HEK293 (cell line): Measurements from ENCODE around the gene PLXNA2.

Experiments
- CTCF ChIA-PET: fragments of 350-600 bp; formaldehyde crosslinking; extraction: SDS; loops from one replicate; lab custom pipeline; 2021; ENCODE audit warnings: antibody characterized with exemption; lab: Yijun Ruan, JAX
- POLR2A ChIA-PET: fragments of 300-600 bp; formaldehyde crosslinking; extraction: SDS; loops from one replicate; lab custom pipeline; 2020; ENCODE audit warnings: antibody characterized with exemption, inconsistent platforms; lab: Yijun Ruan, JAX
- H3K27ac ChIP-seq: fragments of 200-500 bp; sonication (Bioruptor generic); 2 replicates; pipeline ENCODE4 v1.5.1; 2014; ENCODE audit warnings: low read depth, low read length, control low read depth, inconsistent platforms; ENCODE audit errors: extremely low read depth
- H3K36me3 ChIP-seq, 2 experiments: fragments of 200-500 bp in 1 of 2; sonication (Bioruptor generic) in 1 of 2; 1 replicate in 1 of 2; 2 replicates in 1 of 2; pipeline ENCODE4 v1.5.1; 2014 to 2017; ENCODE audit warnings: inconsistent platforms in 2 of 2, low read length in 2 of 2; ENCODE audit not compliant: control insufficient read depth in 2 of 2, insufficient read depth in 1 of 2
- H3K4me1 ChIP-seq: fragments of 200-500 bp; sonication (Bioruptor generic); 2 replicates; pipeline ENCODE4 v1.5.1; 2014; ENCODE audit warnings: mild to moderate bottlenecking, low read length, inconsistent platforms; ENCODE audit not compliant: control insufficient read depth, insufficient read depth
- H3K4me3 ChIP-seq: 2 replicates; pipeline ENCODE4 v1.5.1; 2011; ENCODE audit warnings: low read depth, mild to moderate bottlenecking, control low read depth, low read length, moderate library complexity
- H3K9me3 ChIP-seq: fragments of 200-500 bp; sonication (Bioruptor generic); 2 replicates; pipeline ENCODE4 v1.5.1; 2014; ENCODE audit warnings: low read depth, low read length, inconsistent platforms; ENCODE audit not compliant: control insufficient read depth, insufficient read depth
- REPIN1 ChIP-seq: fragments of 450-650 bp; formaldehyde crosslinking; IDR thresholded peaks from 2 replicates; pipeline ENCODE4 v1.5.1; 2017; ENCODE audit warnings: missing biosample characterization, missing genetic modification characterization, low read depth
- SETDB1 ChIP-seq: IDR thresholded peaks from one replicate; pipeline ENCODE4 v1.6.1; 2017; ENCODE audit warnings: mild to moderate bottlenecking, low read length, moderate library complexity, mixed read lengths; ENCODE audit not compliant: insufficient read length
- ZBTB20 ChIP-seq: fragments of 450-650 bp; formaldehyde crosslinking; IDR thresholded peaks from 2 replicates; pipeline ENCODE4 v1.5.1; 2016; ENCODE audit warnings: missing biosample characterization, missing genetic modification characterization
- ZBTB48 ChIP-seq: fragments of 450-650 bp; formaldehyde crosslinking; IDR thresholded peaks from 2 replicates; pipeline ENCODE4 v1.5.1; 2016; ENCODE audit warnings: missing biosample characterization, missing genetic modification characterization
- ZBTB6 ChIP-seq: fragments of 450-650 bp; formaldehyde crosslinking; IDR thresholded peaks from 2 replicates; pipeline ENCODE4 v1.5.1; 2017; ENCODE audit warnings: missing biosample characterization, missing genetic modification characterization
- ZEB2 ChIP-seq: fragments of 450-650 bp; formaldehyde crosslinking; IDR thresholded peaks from 2 replicates; pipeline ENCODE4 v1.5.1; 2016; ENCODE audit warnings: missing biosample characterization, missing genetic modification characterization
- ZFP3 ChIP-seq: fragments of 450-650 bp; formaldehyde crosslinking; IDR thresholded peaks from 2 replicates; pipeline ENCODE4 v1.5.1; 2016; ENCODE audit warnings: low read depth, missing biosample characterization, missing genetic modification characterization
- ZNF138 ChIP-seq: fragments of 450-650 bp; formaldehyde crosslinking; IDR thresholded peaks from 2 replicates; pipeline ENCODE4 v1.5.1; 2016; ENCODE audit warnings: missing biosample characterization, missing genetic modification characterization, borderline replicate concordance
- ZNF140 ChIP-seq: fragments of 450-650 bp; formaldehyde crosslinking; IDR thresholded peaks from 2 replicates; pipeline ENCODE4 v1.5.1; 2016; ENCODE audit warnings: missing biosample characterization, missing genetic modification characterization
- ZNF274 ChIP-seq, 2 experiments: fragments of 200-500 bp in 1 of 2; fragments of 450-650 bp in 1 of 2; sonication (Bioruptor generic) in 1 of 2; formaldehyde crosslinking in 1 of 2; IDR thresholded peaks; 2 replicates each; pipeline versions ENCODE4 v1.5.1 to v1.6.1; 2014 to 2016; ENCODE audit warnings: borderline replicate concordance in 1 of 2, inconsistent platforms in 1 of 2, low read length in 1 of 2, missing biosample characterization in 1 of 2, missing genetic modification characterization in 1 of 2
- ZNF311 ChIP-seq: fragments of 450-650 bp; formaldehyde crosslinking; IDR thresholded peaks from 2 replicates; pipeline ENCODE4 v1.5.1; 2017; ENCODE audit warnings: missing biosample characterization, missing genetic modification characterization, borderline replicate concordance
- ZNF404 ChIP-seq: fragments of 450-650 bp; formaldehyde crosslinking; IDR thresholded peaks from 2 replicates; pipeline ENCODE4 v1.5.1; 2017; ENCODE audit warnings: missing biosample characterization, missing genetic modification characterization
- ZNF548 ChIP-seq: fragments of 450-650 bp; formaldehyde crosslinking; IDR thresholded peaks from 2 replicates; pipeline ENCODE4 v1.5.1; 2016; ENCODE audit warnings: missing biosample characterization, missing genetic modification characterization
- ZNF585B ChIP-seq: fragments of 450-650 bp; formaldehyde crosslinking; IDR thresholded peaks from 2 replicates; pipeline ENCODE4 v1.5.1; 2016; ENCODE audit warnings: missing biosample characterization, missing genetic modification characterization
- ZNF768 ChIP-seq: fragments of 450-650 bp; formaldehyde crosslinking; IDR thresholded peaks from 2 replicates; pipeline ENCODE4 v1.5.1; 2018; ENCODE audit warnings: missing biosample characterization, mild to moderate bottlenecking, missing genetic modification characterization
- ZNF830 ChIP-seq: fragments of 450-650 bp; IDR thresholded peaks from 2 replicates; pipeline ENCODE4 v1.5.0; 2018; ENCODE audit warnings: missing biosample characterization, missing genetic modification characterization, low read depth, mild to moderate bottlenecking, moderate library complexity
- ZNF837 ChIP-seq: fragments of 450-650 bp; formaldehyde crosslinking; IDR thresholded peaks from 2 replicates; pipeline ENCODE4 v1.5.1; 2016; ENCODE audit warnings: missing biosample characterization, missing genetic modification characterization

PLXNA2 gene

GRCh38 chr1:208121813-208122364, 122.3 kb downstream of the PLXNA2 start (continued):
- TF ChIP-seq ZNF404 (tag by site-specific recombination) (no peak), REPIN1 (tag by site-specific recombination) (no peak)

GRCh38 chr1:208120431-208120790, 123.8 kb downstream of the PLXNA2 start:
- no peaks in the 10 kb centered on the region for H3K4me1 ChIP-seq
- no peak overlapping the region for H3K4me3 ChIP-seq
- TF ChIP-seq ZBTB20 (tag by site-specific recombination) (no peak), ZNF837 (tag by site-specific recombination) (no peak), SETDB1 (no peak), ZNF585B (tag by site-specific recombination) (peak; percentile 53; the same call in 1 of the 2 replicates), ZNF768 (tag by site-specific recombination) (no peak)
- H3K27ac ChIP-seq = no peak overlapping the region
- H3K36me3 ChIP-seq = no peaks in the 10 kb centered on the region
- H3K9me3 ChIP-seq = no peaks in the 10 kb centered on the region
- ChIA-PET CTCF (interaction anchor here (0.6 to 2.4 kb wide), 4 partner anchors 9 to 912 kb away, joined by 3 to 10 read pairs (median 4); no protein-coding TSS in a partner anchor), POLR2A (no interaction called here)

GRCh38 chr1:208118841-208119606, 125.2 kb downstream of the PLXNA2 start:
- CTCF ChIA-PET = interaction anchor here (0.6 to 7.6 kb wide), 6 partner anchors 10 to 126 kb away, joined by 4 to 46 read pairs (median 5); no protein-coding TSS in a partner anchor
- H3K27ac ChIP-seq = no peak overlapping the region
- POLR2A ChIA-PET = no interaction called here
- H3K4me3 ChIP-seq = no peak overlapping the region
- H3K9me3 ChIP-seq = no peaks in the 10 kb centered on the region
- no peaks in the 10 kb centered on the region for H3K4me1 ChIP-seq
- no peaks in the 10 kb centered on the region for H3K36me3 ChIP-seq
- TF ChIP-seq ZEB2 (tag by site-specific recombination) (no peak), ZNF311 (tag by site-specific recombination) (no peak), ZNF140 (no peak), ZNF274 (IDR thresholded peaks at IDR 0.05; ENCODE audit: low read length) (no peak), ZNF274 (tag by site-specific recombination; IDR thresholded peaks at IDR 0.05; ENCODE audit: borderline replicate concordance) (no peak), ZNF548 (tag by site-specific recombination) (no peak), ZBTB48 (no peak), ZFP3 (no peak), ZNF830 (tag by site-specific recombination) (no peak), ZNF138 (no peak)

GRCh38 chr1:208118306-208118705, 125.9 kb downstream of the PLXNA2 start:
- Histone ChIP-seq H3K4me1 (no peaks in the 10 kb centered on the region), H3K36me3 (no peaks in the 10 kb centered on the region), H3K4me3 (no peak overlapping the region), H3K27ac (no peak overlapping the region), H3K9me3 (no peaks in the 10 kb centered on the region)
- ChIA-PET POLR2A (no interaction called here), CTCF (interaction anchor here (0.9 to 7.6 kb wide), 3 partner anchors 12 to 127 kb away, joined by 3 to 46 read pairs (median 5); no protein-coding TSS in a partner anchor)
- TF ChIP-seq ZBTB6 (tag by site-specific recombination) = no peak
